HG03565 (cell line): Measurements from ENCODE around the gene ELFN2.

ENCODE experiments used
- ATAC-seq: cut with Tn5 transposase; IDR thresholded peaks from one replicate; pipeline ENCODE4 v1.9.1; 2021; ENCODE audit warnings: mild to moderate bottlenecking, moderate library complexity; ENCODE audit not compliant: unreplicated experiment

Gene ELFN2

DNA sequence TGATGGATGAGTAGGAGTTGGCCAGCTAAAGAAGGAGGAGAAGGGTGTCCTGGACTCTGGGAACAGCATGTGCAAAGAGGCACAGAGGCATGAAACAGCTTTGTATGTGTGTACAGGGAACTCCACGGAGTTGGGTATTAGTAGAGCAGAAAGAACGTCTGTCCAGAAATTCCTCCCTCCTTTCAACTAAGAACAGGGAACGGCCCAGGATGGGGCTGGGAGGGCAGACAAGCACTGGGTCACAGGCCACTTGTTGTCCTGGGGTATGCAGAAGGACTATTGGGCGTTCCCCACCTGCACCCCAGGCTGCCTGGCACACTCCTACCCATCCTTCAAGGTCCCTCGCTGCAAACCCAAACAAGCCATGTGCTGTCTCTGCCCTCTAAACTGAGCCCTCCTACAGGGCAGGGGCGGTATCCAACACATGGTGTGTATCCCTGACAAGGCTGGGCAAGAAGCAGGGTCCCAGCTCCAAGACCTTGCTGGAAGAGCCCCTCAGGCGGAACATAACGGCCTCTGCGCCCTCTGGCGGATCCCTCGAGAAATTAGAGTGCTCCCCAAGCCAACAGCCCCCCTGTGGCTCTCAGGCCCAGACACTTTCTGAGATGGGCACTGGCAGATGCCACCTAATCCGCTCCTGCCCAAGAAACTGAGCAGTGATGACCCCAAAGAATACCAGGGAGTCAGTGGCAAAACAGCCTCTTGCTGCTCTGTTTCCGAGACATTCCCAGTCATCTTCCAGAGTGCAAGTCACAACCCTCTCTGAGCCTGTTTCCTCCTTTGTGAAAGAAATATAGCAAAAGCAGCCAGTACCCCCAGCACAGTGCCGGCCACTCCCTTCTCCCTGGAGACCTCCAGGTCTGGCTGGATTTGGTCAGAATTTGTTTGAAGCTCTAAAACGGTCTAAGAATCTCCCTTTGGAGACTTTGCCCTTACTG, 1.6 kb upstream of the ELFN2 start:
- no peak for ATAC-seq

DNA sequence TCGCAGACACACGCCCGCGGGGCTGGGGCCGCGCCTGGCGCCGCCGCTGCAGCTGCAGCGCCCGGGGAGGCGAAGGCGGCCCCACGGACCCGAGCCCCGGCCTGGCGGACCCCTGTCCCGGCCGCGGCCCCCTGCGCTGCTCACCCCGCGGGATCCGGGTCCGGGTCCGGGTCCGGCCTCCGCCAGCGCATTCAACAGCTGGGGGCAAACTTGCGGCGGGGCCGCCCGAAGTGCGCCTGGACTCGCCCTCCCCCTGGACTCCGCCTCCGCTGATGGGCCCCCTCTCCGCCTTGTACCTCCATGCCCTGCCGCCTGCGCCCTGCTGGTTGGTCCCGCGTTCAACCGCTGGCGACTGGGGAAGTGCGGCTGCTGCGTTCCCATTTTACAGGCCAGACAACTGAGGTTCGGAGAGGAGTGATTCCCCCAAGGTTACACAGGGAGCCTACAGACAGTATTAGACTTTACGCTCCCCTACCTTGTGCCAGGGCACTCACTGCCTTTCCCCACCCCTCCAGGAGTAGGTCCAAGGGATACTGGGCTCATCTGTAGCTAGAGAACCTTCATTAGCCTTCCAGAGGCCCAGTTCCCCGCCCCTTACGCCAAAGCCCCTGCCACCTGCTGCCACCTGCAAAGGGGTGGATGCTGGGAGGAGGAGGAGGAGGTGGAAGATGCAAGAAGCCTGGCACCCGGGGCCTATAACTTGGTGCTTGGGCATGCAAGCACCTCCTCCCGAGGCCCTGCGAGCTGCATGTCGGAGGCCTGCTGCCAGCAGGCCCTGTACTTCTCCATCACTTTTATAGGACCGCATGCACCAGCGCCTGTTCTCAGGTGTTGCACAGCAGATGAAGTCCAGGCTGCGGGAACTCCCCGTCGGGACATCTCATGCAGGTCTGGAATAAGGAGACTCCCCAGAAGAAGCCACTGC, 694 bp upstream of the ELFN2 start:
- ATAC-seq, result no peak

DNA sequence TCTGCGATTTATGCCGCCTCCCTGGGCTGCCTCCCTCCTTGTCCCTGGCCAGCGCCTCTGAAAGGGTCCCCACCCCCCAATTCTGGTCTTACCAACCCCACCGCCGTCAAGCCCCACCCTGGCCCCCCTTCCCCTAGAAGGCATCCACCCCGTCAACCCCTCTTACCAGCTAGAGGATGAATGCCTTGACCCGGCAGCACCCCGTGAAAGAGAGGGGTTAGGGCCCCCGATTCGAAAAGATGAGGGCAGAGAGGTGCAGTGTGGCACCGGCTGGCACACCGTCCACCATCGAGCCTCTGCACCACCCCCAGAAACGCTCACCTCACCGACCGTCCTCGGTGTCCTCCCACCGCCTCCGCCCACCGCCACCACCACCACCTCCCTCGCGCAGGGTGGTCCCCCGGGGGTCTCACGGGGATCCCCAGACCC, 559 bp downstream of the ELFN2 start:
- no peak for ATAC-seq

- ATAC-seq, result no peak
These were observed 1.2 kb downstream of the ELFN2 start for GRCh38 chr22:37425800-37426705.

DNA sequence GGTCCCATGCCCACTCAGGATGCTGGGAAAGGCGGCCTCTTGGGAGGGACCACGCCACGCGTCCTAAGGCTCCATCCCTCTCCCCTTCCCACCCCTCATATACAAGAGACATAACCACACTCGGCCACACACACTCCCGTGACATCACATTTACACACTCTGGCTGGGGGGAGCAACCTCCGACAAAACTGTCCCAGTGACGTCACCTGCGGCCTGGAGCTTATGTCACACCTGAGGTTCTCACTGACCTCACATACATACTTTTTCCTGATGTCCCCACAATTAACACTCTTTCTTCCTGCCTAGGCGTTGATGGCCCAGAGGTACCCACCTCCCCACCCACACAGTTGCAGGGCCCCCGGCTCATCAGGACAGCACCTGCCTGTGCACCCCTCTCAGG, 1.9 kb downstream of the ELFN2 start:
- ATAC-seq, result no peak

DNA sequence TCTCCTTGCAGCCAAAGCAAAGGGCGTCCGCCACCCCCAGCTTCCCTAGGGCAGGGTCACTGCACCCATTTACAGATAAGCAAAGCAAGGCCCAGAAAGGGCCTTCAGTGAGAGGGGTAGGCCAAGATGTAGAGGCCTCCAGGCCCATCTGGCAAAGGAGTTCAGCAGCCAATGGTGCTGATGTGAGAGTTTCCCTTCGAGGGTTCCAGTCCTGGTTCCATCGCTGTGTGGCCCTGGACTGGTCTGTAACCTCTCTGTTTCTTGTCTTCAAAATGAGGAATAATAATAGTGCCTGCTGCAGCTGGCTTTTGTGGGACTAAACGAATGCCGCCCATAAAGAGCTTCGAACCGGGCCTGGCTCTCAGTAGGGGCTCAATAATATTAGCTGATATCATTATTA, 4.0 kb downstream of the ELFN2 start:
- ATAC-seq, result no peak

- ATAC-seq, result no peak
These were observed 5.8 kb downstream of the ELFN2 start for GRCh38 chr22:37421468-37421877.

- ATAC-seq, result no peak
These were observed 6.4 kb downstream of the ELFN2 start for GRCh38 chr22:37420686-37421467.

DNA sequence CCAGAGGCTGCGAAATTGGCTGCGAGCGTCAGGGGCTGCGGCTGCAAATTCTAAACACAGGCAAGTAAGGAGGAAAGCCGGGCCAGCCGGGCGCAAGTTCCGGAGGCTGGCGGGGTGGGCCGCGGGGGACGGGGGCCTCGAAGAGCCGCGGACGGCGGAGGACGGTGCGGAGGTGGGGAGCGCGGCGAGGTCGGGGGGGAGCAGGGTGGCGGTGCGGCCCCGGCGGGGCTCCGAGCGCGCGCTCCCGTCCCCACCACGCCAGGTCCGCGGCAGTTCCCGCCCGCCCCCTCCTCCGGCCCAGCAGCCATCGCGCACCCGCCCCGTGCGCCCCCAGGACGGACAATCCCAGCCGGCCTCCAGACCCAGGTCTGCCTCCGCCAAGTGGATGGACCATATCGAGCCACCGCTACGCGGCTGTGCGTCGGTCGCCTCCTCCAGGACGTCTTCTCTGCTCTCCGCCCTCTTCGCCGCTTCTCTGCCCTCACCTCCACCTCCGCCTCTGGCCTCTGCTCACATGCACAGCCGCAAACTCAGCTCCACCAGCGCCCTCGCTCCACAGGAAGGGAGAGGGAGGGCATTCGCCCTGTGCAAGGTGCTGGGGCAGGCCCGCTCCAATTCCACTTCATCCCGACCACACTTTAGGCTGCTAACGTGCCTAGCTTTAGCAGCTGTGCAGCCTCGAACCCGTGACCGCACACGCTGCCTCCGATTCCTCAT, 7.2 kb downstream of the ELFN2 start:
- ATAC-seq, result no peak

DNA sequence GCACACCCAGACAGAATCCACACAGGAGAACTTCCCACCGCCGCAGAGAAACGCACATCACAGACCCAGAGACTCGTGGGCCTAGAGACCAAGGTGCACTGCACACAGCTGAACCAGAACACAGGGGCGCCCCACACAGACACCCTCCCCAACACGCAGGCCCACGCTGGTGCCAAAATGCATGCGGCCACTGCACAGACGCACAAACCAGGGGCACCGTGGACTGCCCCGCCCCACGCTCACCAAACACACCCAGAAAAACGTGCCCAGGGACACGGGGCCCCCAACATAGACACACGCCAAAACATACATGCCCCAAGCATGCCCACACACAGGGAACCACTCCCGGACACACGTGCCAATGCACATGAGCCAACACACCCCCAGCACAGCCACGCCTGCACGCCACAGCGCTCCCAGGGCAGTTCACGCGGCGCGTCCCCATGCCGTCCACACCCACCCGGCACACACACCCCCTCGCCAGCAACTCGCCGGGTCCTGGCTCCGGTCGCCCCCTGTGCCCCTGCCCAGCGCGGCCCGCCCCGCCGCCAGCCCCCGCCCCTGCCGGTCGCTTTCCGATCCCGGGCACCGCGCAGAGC, 7.8 kb downstream of the ELFN2 start:
- no peak for ATAC-seq

DNA sequence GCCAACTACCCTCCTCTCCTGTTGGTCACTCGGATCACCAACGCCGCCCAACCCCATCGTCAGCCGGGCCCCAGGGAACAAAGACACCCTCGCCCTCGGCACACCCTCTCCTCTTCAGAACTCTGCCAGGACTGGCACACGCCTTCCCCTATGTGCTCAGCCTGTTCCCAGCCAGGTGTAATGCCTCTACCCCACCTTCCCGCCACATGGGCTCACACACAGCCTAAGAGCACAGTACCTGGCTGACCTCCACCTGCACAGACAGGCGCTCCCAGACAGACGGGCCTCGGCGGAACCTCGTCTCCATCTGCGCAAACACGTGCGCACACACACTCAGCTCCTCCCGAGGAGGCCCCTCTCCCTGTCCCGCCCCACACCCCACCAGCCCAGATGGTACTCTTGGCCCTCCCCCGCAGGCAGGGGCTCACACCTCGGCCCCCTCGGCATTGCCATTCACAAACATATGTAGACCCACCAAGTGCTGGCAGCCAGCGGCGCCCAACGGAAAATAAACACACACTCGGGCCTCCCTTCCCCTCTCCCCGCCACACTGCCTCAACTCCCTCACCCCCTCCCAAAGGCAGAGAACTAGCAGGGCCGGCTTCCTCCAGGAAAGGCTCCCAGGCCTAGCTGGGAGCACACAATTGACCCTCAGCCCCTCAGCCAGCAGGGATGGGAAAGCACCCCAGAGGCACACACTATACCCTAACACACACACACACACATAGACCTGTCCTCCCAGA, 8.5 kb downstream of the ELFN2 start:
- no peak for ATAC-seq

- no peak for ATAC-seq
These were observed 9.5 kb downstream of the ELFN2 start for GRCh38 chr22:37417677-37418348.

- ATAC-seq, result no peak
These were observed 10.0 kb downstream of the ELFN2 start for GRCh38 chr22:37417264-37417663.

DNA sequence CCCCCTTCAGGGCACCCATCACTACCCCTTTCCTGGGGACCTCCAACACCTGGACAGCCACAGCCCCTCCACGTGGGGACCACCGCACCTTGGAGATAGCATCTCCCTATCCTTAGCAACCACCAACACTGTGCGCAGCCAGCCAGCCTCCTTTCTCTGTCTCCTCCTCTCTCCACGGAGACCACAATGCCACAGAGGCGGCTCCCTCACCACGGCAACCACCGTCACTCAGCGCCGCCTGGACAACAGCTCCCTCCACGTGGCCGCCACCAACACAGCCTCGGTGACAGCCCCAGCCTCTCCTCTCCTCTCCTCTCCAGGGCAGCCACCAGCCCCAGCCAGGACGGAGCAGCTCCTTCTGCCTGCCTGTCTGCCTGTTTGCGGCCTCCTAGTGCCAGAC, 10.5 kb downstream of the ELFN2 start:
- ATAC-seq, result no peak

- ATAC-seq, result no peak
These were observed 10.9 kb downstream of the ELFN2 start for GRCh38 chr22:37416389-37416788.

GRCh38 chr22:37415210-37415609, 12.1 kb downstream of the ELFN2 start:
- no peak for ATAC-seq

DNA sequence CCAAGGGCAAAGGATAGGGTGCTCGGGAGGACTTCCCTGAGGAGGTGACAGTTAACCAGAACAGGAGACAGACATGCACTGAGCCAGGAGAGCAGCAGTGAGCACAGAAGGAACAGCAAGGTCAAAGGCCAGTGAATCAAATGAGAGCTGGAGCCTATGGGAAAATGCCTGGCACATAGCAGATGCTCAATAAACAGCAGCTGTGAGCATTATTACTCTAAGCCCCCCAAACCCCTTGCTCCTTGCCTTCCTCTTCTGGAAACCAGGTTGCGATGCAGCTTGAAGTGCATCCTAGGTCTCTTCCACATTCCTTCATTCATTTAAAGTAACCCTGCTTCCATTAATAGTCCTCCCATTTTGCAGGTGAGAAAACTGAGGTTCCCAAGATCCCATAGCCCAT, 13.0 kb downstream of the ELFN2 start:
- no peak for ATAC-seq

GRCh38 chr22:37413546-37413945, 13.7 kb downstream of the ELFN2 start:
- no peak for ATAC-seq
